Cardiac muscle cell (in vitro differentiated cells and primary cell): Measurements from ENCODE around the gene GATB. TPM values are rescaled to one million over a fixed set of nuclear protein-coding genes. Genes with fewer than 3 reads are reported as not detected.

Experiments used
- DNase-seq, 2 donors: peaks; one replicate each; pipeline versions ENCODE4 v3.0.0 to v3.0.0-alpha.2; 2010 to 2017; ENCODE audit warnings: low read depth in 1 of 2, low spot score in 1 of 2
- H3K27ac ChIP-seq: fragments of 200-600 bp; sonication (generic); 2 replicates; pipeline ENCODE4 v1.5.1; 2016
- H3K27me3 ChIP-seq: fragments of 200-600 bp; sonication (generic); 2 replicates; pipeline ENCODE4 v1.6.0; 2016; ENCODE audit warnings: control low read depth
- H3K36me3 ChIP-seq: fragments of 200-600 bp; sonication (generic); 2 replicates; pipeline ENCODE4 v1.5.1; 2016; ENCODE audit warnings: control low read depth
- H3K4me1 ChIP-seq: fragments of 200-600 bp; sonication (generic); 2 replicates; pipeline ENCODE4 v1.8.1; 2017; ENCODE audit warnings: low read depth, mild to moderate bottlenecking, mixed run types
- H3K4me3 ChIP-seq: fragments of 200-600 bp; sonication (generic); 2 replicates; pipeline ENCODE4 v1.5.1; 2016; ENCODE audit warnings: mild to moderate bottlenecking
- H3K9me3 ChIP-seq: fragments of 200-600 bp; sonication (generic); 2 replicates; pipeline ENCODE4 v1.5.1; 2017; ENCODE audit warnings: low read depth, mild to moderate bottlenecking, control low read depth
- CTCF ChIP-seq: IDR thresholded peaks from 2 replicates; pipeline ENCODE4 v1.5.1; 2012; ENCODE audit warnings: low read depth, mild to moderate bottlenecking, low read length
- polyA plus RNA-seq: library from polyadenylated mRNA; unstranded; fragments of >200 nt; fragmentation: Nextera tagmentation; extraction: Ambion mirVana; gene quantifications from 2 replicates; pipeline ENCODE4 v1.2.1, GENCODE V29; 2016
- total RNA-seq: library from RNA; depleted of rRNA; stranded (reverse); fragments of >200 nt; gene quantifications from 2 replicates; pipeline ENCODE4 v1.2.3, GENCODE V29; 2016

GATB gene
- total and polyA plus RNA-seq, 2 experiments from 2014 or later, result 24.4 to 45.3 TPM

- H3K36me3 ChIP-seq, result no peaks in the 10 kb centered on the region
- no peaks in the 10 kb centered on the region for H3K9me3 ChIP-seq
- TF ChIP-seq CTCF, result no peak
- no peak overlapping the region for H3K4me3 ChIP-seq
- H3K4me1 ChIP-seq, result peaks cover 11% of the 10 kb centered on the region
- H3K27ac ChIP-seq, result no peak overlapping the region
- no peaks in the 10 kb centered on the region for H3K27me3 ChIP-seq
- no peak for DNase-seq
Measured at GRCh38 chr4:151796106-151796505, 35.3 kb upstream of the GATB start.

- Histone ChIP-seq H3K36me3 (no peaks in the 10 kb centered on the region), H3K4me3 (no peak overlapping the region), H3K9me3 (no peaks in the 10 kb centered on the region), H3K27ac (no peak overlapping the region), H3K4me1 (peaks cover 11% of the 10 kb centered on the region), H3K27me3 (no peaks in the 10 kb centered on the region)
- no peak for TF ChIP-seq CTCF
- no peak for DNase-seq
Measured at GRCh38 chr4:151792995-151793394, 32.2 kb upstream of the GATB start.

- H3K27me3 ChIP-seq, result no peaks in the 10 kb centered on the region
- no peaks in the 10 kb centered on the region for H3K36me3 ChIP-seq
- no peak for DNase-seq
- H3K4me1 ChIP-seq, result peaks cover 11% of the 10 kb centered on the region
- no peak for TF ChIP-seq CTCF
- no peak overlapping the region for H3K27ac ChIP-seq
- no peaks in the 10 kb centered on the region for H3K9me3 ChIP-seq
- H3K4me3 ChIP-seq, result no peak overlapping the region
Measured at GRCh38 chr4:151792530-151792929, 31.7 kb upstream of the GATB start.

- no peaks in the 10 kb centered on the region for H3K36me3 ChIP-seq
- peaks cover 11% of the 10 kb centered on the region for H3K4me1 ChIP-seq
- TF ChIP-seq CTCF, result no peak
- no peaks in the 10 kb centered on the region for H3K27me3 ChIP-seq
- DNase-seq, result no peak
- no peak overlapping the region for H3K4me3 ChIP-seq
- H3K9me3 ChIP-seq, result no peaks in the 10 kb centered on the region
- no peak overlapping the region for H3K27ac ChIP-seq
Measured at GRCh38 chr4:151788021-151788420, 27.2 kb upstream of the GATB start.

GRCh38 chr4:151786158-151786495 is 25.3 kb upstream of the GATB start:
- Histone ChIP-seq H3K27ac (no peak overlapping the region), H3K4me1 (peaks cover 11% of the 10 kb centered on the region), H3K4me3 (no peak overlapping the region), H3K36me3 (no peaks in the 10 kb centered on the region), H3K9me3 (no peaks in the 10 kb centered on the region), H3K27me3 (no peaks in the 10 kb centered on the region)
- no peak for TF ChIP-seq CTCF
- no peak for DNase-seq
